UCSD-AML1 (cell line): ENCODE measurements around the gene SNAP25.

Source experiments
- DNase-seq: peaks from one replicate; lab custom pipeline; 2025; ENCODE audit not compliant: unreplicated experiment; lab: John Stamatoyannopoulos, UW

SNAP25 gene

GRCh38 chr20:10330071-10330470 lies 111.4 kb downstream of the SNAP25 start:
- no peak for DNase-seq

GRCh38 chr20:10332656-10333415 lies 114.2 kb downstream of the SNAP25 start:
- no peak for DNase-seq

GRCh38 chr20:10336959-10337729 lies 118.5 kb downstream of the SNAP25 start:
- no peak for DNase-seq

GRCh38 chr20:10338426-10339180 lies 120.0 kb downstream of the SNAP25 start:
- no peak for DNase-seq

DNA sequence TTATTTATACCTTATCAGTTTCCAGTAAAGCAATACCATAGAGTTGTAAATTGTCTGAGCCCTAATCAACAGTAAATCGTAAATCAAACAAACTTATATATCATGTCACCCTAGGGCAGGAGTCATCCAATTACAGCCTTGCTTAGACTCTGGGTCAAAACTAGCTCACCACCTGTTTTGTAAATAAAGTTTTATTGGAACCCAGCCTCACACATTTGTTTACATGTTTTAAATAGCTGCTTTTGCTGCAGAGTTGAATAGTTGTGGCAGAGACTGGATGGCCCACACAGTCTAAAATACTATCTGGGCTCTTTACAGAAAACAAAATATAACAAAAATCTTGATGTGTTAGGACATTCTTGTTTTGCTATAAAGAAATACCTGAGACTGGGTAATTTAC lies 121.0 kb downstream of the SNAP25 start:
- DNase-seq: no peak

DNA sequence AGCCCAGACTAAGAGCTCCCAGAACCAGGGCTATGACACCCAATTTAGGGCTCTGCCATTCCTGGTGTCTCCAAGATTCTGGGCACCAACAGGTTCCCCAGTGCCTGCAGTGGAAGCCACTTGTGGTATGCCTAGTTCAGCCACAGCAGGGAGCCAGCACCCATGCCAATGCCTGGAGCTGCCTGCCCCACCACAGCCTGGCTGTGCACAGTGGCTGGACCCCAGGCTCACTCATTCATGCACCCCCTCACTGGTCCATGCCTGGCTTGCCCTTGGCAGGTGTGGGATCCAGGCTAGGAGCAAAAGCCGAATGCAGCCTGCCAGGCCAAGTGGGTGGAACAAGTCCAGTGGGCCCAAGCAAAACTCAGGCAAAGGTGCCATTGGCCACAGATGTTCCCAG lies 123.5 kb downstream of the SNAP25 start:
- DNase-seq: no peak

DNA sequence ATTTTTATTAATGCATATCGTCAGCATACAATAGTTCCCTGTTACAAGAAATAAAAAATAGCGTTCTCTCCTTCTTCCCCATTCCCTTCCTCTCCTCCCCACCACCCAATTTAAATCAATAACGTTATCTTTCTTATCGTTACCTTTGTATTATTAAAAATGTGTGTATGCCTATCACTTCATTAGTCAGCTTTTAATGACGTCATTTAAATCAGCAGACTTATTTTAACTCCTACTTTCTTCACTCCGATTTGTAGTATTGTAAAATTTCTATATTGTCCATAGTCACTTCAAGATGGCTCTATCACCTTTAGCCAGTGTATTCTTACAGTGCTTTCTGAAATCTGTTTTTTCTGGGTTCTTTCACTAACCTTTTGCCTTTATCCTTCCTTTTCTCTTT lies 126.3 kb downstream of the SNAP25 start:
- DNase-seq: no peak

DNA sequence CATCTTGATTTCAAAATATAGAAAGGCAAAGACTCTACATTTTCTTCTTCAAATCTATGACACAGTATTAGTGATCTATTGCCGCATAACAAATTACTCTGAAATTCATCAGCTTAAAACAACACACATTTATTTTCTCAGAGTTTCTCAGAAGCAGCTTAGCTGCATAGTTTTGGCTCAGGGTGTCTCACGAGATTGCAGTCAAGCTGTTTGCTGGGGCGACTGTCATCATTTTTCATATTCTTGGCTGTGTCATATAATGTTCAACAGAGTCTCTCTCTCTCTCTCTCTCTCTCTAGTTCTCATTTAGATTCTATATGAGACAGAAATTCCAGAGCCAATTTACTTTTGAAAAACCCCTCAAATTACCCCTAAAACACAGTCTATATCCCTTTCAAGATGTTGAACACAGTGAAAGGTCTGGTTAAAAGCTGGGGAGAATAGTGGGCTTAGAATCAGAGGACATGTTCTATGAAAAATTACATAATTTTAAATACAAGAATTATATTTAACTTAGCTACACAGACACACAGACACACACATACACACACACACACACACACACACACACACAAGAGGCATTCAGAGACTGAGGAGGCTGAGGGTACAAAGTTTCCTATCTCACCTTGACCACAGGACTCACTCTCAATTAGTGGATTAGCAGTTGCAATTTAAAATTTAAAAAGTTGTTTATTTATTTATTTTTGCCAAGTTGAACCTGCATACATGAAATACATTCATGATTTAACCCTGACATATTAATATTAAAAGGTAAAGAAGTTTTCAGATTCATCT lies 128.7 kb downstream of the SNAP25 start:
- no peak for DNase-seq

- DNase-seq: no peak
These were observed 130.5 kb downstream of the SNAP25 start for GRCh38 chr20:10349118-10349517.

DNA sequence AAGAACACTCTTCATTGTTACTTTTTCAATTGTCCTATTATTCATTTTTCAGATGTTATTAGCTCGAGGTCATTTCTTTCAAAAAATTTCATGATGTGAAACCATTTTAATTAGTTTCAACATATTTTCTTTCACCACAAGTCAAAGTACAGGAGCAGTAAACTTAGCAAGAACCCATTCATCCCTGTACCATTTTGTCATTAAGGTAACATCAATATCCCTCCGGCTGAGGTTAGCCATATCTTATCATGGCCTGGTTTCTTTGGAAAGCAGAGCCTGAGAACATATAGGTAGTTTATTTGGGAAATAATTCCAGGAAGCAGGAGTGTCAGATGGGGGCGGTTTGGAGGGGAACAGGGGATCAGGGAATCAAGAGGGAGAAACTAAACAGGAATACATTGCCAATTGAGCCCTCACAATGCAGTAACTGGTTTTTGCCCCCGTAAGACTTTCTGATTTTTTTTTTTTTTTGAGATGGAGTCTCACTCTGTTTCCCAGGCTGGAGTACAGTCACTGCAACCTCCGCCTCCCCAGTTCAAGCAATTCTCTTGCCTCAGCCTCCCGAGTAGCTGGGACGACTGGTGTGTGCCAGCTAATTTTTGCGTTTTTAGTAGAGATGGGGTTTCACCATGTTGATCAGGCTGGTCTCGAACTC lies 131.7 kb downstream of the SNAP25 start:
- no peak for DNase-seq

DNA sequence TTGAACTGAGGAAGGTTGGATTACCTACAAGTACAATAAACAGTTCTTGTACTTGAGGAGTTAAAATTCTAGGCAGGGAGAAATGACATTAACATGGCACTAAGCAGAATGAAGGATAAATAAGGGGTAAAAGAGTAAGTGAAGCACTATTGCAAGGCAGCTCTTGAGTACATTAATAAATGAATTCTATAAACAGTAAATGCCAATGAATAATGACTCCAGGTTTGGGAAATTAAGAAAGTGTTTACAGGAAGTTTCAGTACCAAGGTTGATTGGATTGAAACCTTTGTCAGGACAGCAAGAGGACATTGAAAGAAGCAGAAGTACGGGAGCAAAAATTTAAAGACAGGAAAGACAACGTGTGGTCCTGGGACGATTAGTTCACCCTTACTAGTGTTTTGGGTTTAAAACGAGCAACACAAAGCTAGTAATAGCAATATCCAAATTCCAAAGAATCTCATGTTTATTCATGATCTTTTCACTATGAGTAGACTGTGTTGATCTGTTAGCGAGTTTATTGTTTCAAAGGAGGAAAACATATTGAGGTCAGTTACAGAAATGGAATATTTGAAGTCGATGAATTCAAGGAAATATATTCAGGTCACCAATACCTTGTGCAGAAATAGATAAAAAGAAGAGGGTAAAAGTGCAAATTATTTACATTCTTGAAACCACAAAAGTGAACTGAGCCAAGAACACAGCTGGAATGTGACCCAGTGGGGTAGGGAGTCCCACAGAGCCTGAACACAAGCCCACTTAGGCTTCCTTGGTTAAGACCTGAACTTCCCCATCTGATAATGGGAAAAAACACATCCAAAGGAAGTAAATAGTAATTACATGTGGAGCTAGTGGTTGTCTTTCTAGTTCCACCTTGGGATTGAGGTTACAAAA lies 134.5 kb downstream of the SNAP25 start:
- no peak for DNase-seq

GRCh38 chr20:10356628-10357027 lies 138.0 kb downstream of the SNAP25 start:
- DNase-seq: no peak
